Measurements from ENCODE around the gene VPS41. TPM values are rescaled to one million over a fixed set of nuclear protein-coding genes. Genes with fewer than 3 reads are reported as not detected.
A peak's percentile ranks its signal among the peaks of the same experiment; 100 is the strongest.

Gene VPS41
- total and polyA plus RNA-seq, 11 donors, result 6.0 to 55.8 (median 42.8) TPM

DNA sequence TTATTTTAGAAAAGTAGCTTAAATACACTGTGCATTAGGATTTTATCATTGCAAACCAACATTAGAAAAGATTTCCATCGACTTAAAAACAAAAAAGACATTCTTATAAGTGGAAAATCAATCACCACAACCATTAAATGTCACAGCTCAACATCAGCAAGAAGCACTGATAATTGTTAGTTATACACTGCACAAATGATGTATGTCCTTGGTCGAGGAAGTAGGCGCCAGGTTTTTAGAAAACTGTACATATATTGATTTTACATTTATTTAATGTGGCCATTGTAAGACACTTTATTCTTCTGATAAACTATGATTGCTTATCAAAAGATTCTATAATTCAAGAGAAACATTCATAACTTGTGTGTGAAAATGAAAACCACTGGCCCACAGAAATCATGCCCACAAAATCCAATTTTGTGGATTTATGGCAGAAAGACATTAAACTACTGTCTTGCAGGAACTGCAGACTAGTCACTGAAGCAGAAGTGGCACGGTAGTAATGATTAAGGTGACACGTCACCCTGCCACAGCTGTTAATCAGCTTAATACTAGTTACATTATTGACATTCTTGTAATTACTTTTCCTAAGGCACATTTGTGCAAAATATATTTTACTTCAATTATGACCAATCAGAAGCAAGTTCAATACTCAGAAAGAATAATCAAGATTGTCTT, 79.4 kb downstream of the VPS41 start:
- WGBS, 4 donors, result 87 to 93% (median 87%) methylated on average over 5 of the region's 5 CpGs
- ATAC-seq (no peak), DNase-seq (no peak)
- TF ChIP-seq POLR2A (IDR thresholded peaks at IDR 0.05), result no peak
- TF ChIP-seq, protein P1, sequence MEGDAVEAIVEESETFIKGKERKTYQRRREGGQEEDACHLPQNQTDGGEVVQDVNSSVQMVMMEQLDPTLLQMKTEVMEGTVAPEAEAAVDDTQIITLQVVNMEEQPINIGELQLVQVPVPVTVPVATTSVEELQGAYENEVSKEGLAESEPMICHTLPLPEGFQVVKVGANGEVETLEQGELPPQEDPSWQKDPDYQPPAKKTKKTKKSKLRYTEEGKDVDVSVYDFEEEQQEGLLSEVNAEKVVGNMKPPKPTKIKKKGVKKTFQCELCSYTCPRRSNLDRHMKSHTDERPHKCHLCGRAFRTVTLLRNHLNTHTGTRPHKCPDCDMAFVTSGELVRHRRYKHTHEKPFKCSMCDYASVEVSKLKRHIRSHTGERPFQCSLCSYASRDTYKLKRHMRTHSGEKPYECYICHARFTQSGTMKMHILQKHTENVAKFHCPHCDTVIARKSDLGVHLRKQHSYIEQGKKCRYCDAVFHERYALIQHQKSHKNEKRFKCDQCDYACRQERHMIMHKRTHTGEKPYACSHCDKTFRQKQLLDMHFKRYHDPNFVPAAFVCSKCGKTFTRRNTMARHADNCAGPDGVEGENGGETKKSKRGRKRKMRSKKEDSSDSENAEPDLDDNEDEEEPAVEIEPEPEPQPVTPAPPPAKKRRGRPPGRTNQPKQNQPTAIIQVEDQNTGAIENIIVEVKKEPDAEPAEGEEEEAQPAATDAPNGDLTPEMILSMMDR (IDR thresholded peaks at IDR 0.05), result no peak
- H3K27me3 ChIP-seq, result no peaks in the 10 kb centered on the region
- H3K9me3 ChIP-seq, result no peaks in the 10 kb centered on the region
- no peak overlapping the region for H3K4me3 ChIP-seq
- peaks cover 0 to 9% (median 2%) of the 10 kb centered on the region in 9 donors for H3K36me3 ChIP-seq
- intact Hi-C loops (cut with DNase I), result no loop called here
- peaks cover 0 to 26% (median 13%) of the 10 kb centered on the region in 12 donors for H3K4me1 ChIP-seq
- H3K27ac ChIP-seq, result no peak overlapping the region

DNA sequence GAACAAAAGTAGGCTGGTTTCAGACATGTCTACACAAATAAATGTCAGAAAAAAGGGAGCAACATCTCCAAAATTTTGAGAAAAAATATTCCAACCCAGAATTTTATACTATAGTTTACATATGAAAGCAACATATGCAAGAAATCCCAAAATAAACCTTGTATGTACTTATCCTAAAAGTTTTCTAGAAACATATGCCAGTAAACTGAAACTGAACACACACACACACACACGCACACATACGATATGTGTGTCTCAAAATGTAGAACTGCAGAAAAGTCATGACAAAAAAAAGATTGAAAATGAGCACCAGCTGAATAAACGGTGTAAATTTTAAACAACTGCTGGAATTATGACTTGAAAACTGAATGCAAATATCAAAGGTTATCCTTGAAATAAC, 81.0 kb downstream of the VPS41 start:
- no peaks in the 10 kb centered on the region for H3K27me3 ChIP-seq
- intact Hi-C loops (cut with DNase I), result no loop called here
- H3K4me3 ChIP-seq, result no peak overlapping the region
- no peak for DNase-seq
- peaks cover 0 to 26% (median 13%) of the 10 kb centered on the region in 12 donors for H3K4me1 ChIP-seq
- peaks cover 0 to 12% (median 1%) of the 10 kb centered on the region in 12 donors for H3K9me3 ChIP-seq
- H3K36me3 ChIP-seq, result peaks cover 0 to 9% (median 2%) of the 10 kb centered on the region in 9 donors
- TF ChIP-seq, protein P1 (IDR thresholded peaks at IDR 0.05), result no peak
- TF ChIP-seq POLR2A (IDR thresholded peaks at IDR 0.05), result no peak
- WGBS, 4 donors, result 93 to 95% (median 94%) methylated on average over 3 of the region's 3 CpGs
- ATAC-seq, result no peak
- no peak overlapping the region for H3K27ac ChIP-seq

DNA sequence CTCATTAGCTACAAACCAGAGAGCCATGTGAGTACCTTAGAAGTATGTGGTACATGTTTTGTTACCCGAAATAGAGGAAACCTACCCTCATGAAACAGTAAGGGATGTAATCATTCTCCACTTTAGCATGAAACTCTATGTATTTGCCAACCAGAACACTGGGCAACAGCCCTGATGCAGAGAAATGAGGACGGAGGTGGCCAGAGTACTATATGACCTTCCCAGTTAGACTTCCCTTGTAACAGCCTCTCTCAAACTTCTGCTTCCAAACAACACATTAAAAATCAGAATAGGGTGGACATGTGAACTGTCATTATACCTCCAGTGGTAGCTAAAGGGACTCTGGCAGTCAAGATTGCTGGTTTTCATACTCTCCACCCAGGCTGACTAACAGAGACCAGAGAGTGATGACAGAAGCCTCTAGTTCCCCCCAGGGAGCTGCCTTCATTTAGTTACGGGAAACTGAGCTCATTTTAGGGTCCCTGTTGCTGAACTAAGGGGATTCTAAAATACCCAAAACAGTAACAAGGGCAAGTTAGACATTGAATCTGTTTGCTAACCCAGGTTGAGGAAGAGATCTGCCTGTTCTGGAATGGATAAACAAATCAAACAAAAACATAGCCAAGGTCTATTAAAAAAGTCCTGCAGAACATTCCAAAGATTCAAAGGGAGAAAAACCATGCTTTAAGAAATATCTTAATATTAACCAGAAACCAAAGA, 83.1 kb downstream of the VPS41 start:
- H3K27ac ChIP-seq, result peak overlapping the region in 10 of 12 donors; percentile 16 to 66 (median 40)
- no peak for DNase-seq
- WGBS, 4 donors, result 51 to 65% (median 56%) methylated on average over 3 of the region's 3 CpGs
- TF ChIP-seq POLR2A (IDR thresholded peaks at IDR 0.05), result no peak
- TF ChIP-seq, protein P1 (IDR thresholded peaks at IDR 0.05), result no peak
- peaks cover 0 to 15% (median 3%) of the 10 kb centered on the region in 12 donors for H3K9me3 ChIP-seq
- H3K36me3 ChIP-seq, result peaks cover 0 to 9% (median 2%) of the 10 kb centered on the region in 9 donors
- no peaks in the 10 kb centered on the region for H3K27me3 ChIP-seq
- intact Hi-C loops (cut with DNase I), result no loop called here
- H3K4me3 ChIP-seq, result no peak overlapping the region
- peak; percentile 42 to 76 (median 50) for ATAC-seq
- peaks cover 0 to 19% (median 12%) of the 10 kb centered on the region in 12 donors for H3K4me1 ChIP-seq

DNA sequence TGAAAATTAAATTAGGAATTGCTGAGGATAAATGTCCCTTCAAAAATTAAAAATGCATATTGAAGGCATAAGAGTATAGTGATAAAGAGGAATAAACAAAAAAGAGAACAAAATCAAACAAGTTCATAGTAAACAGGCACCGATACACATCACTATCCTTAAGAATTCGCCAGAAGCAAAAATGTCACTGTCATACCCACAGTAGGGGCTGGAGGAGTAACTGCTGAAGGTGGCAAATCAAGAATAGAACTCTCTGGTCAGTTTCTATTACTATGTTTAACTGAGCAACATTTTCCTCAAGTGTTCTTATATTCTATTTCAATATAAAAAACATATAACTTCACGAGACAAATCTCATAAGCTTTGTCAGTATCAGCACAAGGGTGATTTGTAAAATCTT, 84.0 kb downstream of the VPS41 start:
- no peak for ATAC-seq
- TF ChIP-seq, protein P1 (IDR thresholded peaks at IDR 0.05), result no peak
- TF ChIP-seq POLR2A (IDR thresholded peaks at IDR 0.05), result no peak
- H3K4me1 ChIP-seq, result peaks cover 0 to 19% (median 10%) of the 10 kb centered on the region in 12 donors
- no peak for DNase-seq
- H3K27me3 ChIP-seq, result no peaks in the 10 kb centered on the region
- WGBS, 4 donors, result 97 to 99% (median 98%) methylated on average over 3 of the region's 3 CpGs
- intact Hi-C loops (cut with DNase I), result no loop called here
- H3K36me3 ChIP-seq, result peaks cover 0 to 9% (median 2%) of the 10 kb centered on the region in 9 donors
- no peak overlapping the region for H3K4me3 ChIP-seq
- H3K9me3 ChIP-seq, result peaks cover 0 to 15% (median 3%) of the 10 kb centered on the region in 12 donors
- no peak overlapping the region for H3K27ac ChIP-seq
